NCI-H128 (cell line): Measurements from ENCODE around the gene NKIRAS2.

Experiments
- DNase-seq: peaks from one replicate; lab custom pipeline; 2025; ENCODE audit not compliant: unreplicated experiment; lab: John Stamatoyannopoulos, UW

NKIRAS2 gene

GRCh38 chr17:42053731-42054500 lies 34.0 kb downstream of the NKIRAS2 start:
- DNase-seq, result no peak

- DNase-seq, result no peak
Measured at GRCh38 chr17:42055027-42055426, 35.1 kb downstream of the NKIRAS2 start.

- DNase-seq, result no peak
Measured at GRCh38 chr17:42055496-42055895, 35.6 kb downstream of the NKIRAS2 start.

GRCh38 chr17:42056635-42057034 lies 36.7 kb downstream of the NKIRAS2 start:
- no peak for DNase-seq

- no peak for DNase-seq
Measured at GRCh38 chr17:42058063-42058462, 38.2 kb downstream of the NKIRAS2 start.

GRCh38 chr17:42059815-42060214 lies 39.9 kb downstream of the NKIRAS2 start:
- no peak for DNase-seq

GRCh38 chr17:42060231-42060630 lies 40.3 kb downstream of the NKIRAS2 start:
- DNase-seq, result no peak

GRCh38 chr17:42061646-42062487 lies 42.0 kb downstream of the NKIRAS2 start:
- no peak for DNase-seq

GRCh38 chr17:42062681-42063080 lies 42.8 kb downstream of the NKIRAS2 start:
- no peak for DNase-seq

- DNase-seq, result no peak
Measured at GRCh38 chr17:42065201-42065600, 45.3 kb downstream of the NKIRAS2 start.

GRCh38 chr17:42067371-42068091 lies 47.6 kb downstream of the NKIRAS2 start:
- DNase-seq, result peak; percentile 4

- DNase-seq, result no peak
Measured at GRCh38 chr17:42068979-42069378, 49.1 kb downstream of the NKIRAS2 start.

- DNase-seq, result no peak
Measured at GRCh38 chr17:42071810-42072209, 51.9 kb downstream of the NKIRAS2 start.

GRCh38 chr17:42072323-42073187 lies 52.7 kb downstream of the NKIRAS2 start:
- no peak for DNase-seq
